Skeletal muscle tissue (tissue), 4 donors: ENCODE measurements around the gene ABCA5. TPM values are rescaled to one million over a fixed set of nuclear protein-coding genes. Genes with fewer than 3 reads are reported as not detected.

Source experiments
- H3K27ac ChIP-seq: one replicate; pipeline ENCODE4 v1.7.0; 2013; ENCODE audit warnings: mild to moderate bottlenecking, low read depth, low read length, inconsistent platforms
- H3K27me3 ChIP-seq, 3 donors: one replicate each; pipeline ENCODE4 v1.7.0; 2013; ENCODE audit warnings: low read length in 3 of 3; ENCODE audit not compliant: control insufficient read depth in 3 of 3, insufficient read depth in 3 of 3
- H3K36me3 ChIP-seq, 3 donors: one replicate each; pipeline ENCODE4 v1.7.0; 2013; ENCODE audit warnings: low read length in 3 of 3; ENCODE audit not compliant: control insufficient read depth in 3 of 3, insufficient read depth in 3 of 3
- H3K4me1 ChIP-seq, 3 donors: one replicate each; pipeline ENCODE4 v1.7.0; 2013; ENCODE audit warnings: low read length in 3 of 3, mild to moderate bottlenecking in 3 of 3; ENCODE audit not compliant: control insufficient read depth in 3 of 3, insufficient read depth in 3 of 3
- H3K4me3 ChIP-seq, 3 donors: one replicate each; pipeline ENCODE4 v1.7.0; 2013; ENCODE audit warnings: low read length in 3 of 3
- H3K9ac ChIP-seq, 3 donors: one replicate each; pipeline ENCODE4 v1.7.0; 2013; ENCODE audit warnings: low read length in 3 of 3, mild to moderate bottlenecking in 3 of 3, moderate library complexity in 2 of 3, low read depth in 1 of 3
- H3K9me3 ChIP-seq, 3 donors: one replicate each; pipeline ENCODE4 v1.7.0; 2013; ENCODE audit warnings: low read length in 3 of 3; ENCODE audit not compliant: control insufficient read depth in 3 of 3
- total RNA-seq: library from RNA; depleted of rRNA; stranded (reverse); fragments of >200 nt; gene quantifications from one replicate; pipeline ENCODE4 v1.2.3, GENCODE V29; 2014
- donor health status: Osteomylitis.

ABCA5 gene
- total RNA-seq, 1 donor from 2014 or later = 18.8 TPM

DNA sequence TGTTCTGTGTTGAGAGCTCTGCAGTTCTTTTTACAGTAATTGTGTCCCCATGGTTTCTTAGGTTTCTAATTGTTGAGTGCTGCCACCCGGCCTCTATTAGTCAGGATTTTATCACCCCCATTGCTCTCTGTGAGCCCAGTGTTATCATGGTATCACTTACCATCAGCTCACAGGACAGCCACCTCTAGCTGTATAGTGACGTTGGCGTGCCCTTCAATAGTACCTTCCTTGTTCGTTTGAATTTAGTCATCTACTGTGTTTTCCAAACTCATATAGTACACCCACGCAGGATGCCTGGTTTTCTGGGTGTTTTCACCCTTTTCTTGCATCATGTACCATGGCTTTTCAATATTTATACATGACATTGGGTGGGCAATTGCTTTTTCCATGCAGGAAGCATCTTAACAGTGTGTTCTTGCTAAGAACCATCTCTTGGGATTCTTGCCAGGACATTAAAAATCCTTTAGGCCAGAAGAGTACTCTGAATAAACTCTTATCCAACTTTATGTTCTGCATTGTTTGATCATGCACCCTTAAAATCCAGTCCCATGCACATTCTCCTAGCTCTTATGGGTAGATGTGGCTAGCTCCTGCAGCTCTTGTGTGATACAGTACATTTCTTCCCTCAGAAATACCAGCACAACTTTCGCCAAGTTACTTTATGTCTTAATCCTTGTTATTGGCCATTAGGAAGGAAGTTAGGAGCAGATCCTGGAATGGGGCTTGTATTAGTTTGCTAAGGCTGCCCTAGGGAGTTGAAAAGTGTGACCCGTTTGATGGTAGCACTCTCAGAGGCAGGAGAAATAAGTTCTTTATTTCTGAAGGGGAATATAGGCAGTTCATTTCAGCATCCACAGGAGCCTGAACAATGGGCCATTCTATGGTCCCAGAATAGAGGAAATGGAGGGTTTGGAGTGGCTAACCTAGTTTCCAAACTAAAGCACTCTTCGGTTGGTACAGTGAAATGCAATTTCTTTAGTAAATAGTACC, 87.0 kb downstream of the ABCA5 start:
- Histone ChIP-seq H3K4me1 (peaks cover 0 to 2% (median 0%) of the 10 kb centered on the region in 3 donors), H3K27ac (no peak overlapping the region), H3K36me3 (peaks cover 8 to 25% (median 10%) of the 10 kb centered on the region in 3 donors), H3K9me3 (no peaks in the 10 kb centered on the region), H3K27me3 (no peaks in the 10 kb centered on the region), H3K9ac (no peak overlapping the region), H3K4me3 (no peak overlapping the region)

DNA sequence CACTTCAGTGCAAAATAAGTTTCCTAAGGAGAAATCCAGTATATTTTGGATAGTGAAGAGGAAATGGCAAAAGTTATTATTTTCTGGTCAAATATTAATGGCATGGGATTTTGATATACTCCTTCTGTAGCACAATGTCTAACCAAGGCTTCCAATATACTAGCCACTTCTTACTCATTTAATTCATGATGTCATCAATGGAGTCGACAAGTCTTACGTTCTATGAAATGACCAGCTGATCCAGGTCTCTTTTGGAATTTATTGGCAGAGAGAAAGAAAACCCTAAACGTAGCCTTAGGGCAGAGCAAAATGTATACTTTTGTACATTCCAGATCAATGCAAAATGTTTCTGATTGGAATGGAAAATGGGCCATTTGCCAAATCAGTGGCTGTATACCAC, 90.0 kb downstream of the ABCA5 start:
- Histone ChIP-seq H3K27ac (no peak overlapping the region), H3K9me3 (peaks cover 0 to 3% (median 0%) of the 10 kb centered on the region in 3 donors), H3K4me1 (peaks cover 0 to 2% (median 0%) of the 10 kb centered on the region in 3 donors), H3K36me3 (peaks cover 0 to 18% (median 6%) of the 10 kb centered on the region in 3 donors), H3K27me3 (no peaks in the 10 kb centered on the region), H3K4me3 (no peak overlapping the region), H3K9ac (no peak overlapping the region)

GRCh38 chr17:69236464-69236863, 90.5 kb downstream of the ABCA5 start:
- Histone ChIP-seq H3K27ac (no peak overlapping the region), H3K27me3 (no peaks in the 10 kb centered on the region), H3K4me1 (peaks cover 0 to 2% (median 0%) of the 10 kb centered on the region in 3 donors), H3K9me3 (peaks cover 0 to 3% (median 0%) of the 10 kb centered on the region in 3 donors), H3K9ac (no peak overlapping the region), H3K36me3 (peaks cover 0 to 17% (median 5%) of the 10 kb centered on the region in 3 donors), H3K4me3 (no peak overlapping the region)

- H3K9me3 ChIP-seq = peaks cover 0 to 3% (median 0%) of the 10 kb centered on the region in 3 donors
- H3K27me3 ChIP-seq = no peaks in the 10 kb centered on the region
- H3K4me1 ChIP-seq = peaks cover 0 to 2% (median 0%) of the 10 kb centered on the region in 3 donors
- H3K9ac ChIP-seq = no peak overlapping the region
- peaks cover 0 to 11% (median 0%) of the 10 kb centered on the region in 3 donors for H3K36me3 ChIP-seq
- no peak overlapping the region for H3K4me3 ChIP-seq
- no peak overlapping the region for H3K27ac ChIP-seq
These were observed 91.4 kb downstream of the ABCA5 start for GRCh38 chr17:69235338-69236058.

DNA sequence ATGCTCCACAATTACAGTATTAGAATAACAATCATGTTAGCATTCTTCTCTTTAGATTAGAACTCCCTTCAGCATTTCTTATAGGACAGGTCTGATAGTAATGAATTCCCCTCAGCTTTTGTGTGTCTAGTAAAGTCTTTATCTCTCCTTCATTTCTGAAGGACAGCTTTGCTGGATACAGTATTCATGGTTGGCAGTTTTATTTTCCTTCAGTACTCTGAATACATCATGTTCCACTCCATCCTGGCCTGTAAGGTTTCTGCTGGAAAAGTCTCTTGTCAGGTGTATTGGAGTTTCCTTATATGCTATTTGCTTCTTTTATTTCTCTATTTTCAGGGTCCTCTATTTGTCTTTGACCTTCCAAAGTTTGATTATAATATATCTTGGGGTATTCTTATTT, 94.3 kb downstream of the ABCA5 start:
- H3K4me1 ChIP-seq = peaks cover 0 to 2% (median 0%) of the 10 kb centered on the region in 3 donors
- H3K9me3 ChIP-seq = peaks cover 0 to 3% (median 0%) of the 10 kb centered on the region in 3 donors
- no peaks in the 10 kb centered on the region for H3K36me3 ChIP-seq
- no peak overlapping the region for H3K27ac ChIP-seq
- H3K4me3 ChIP-seq = no peak overlapping the region
- H3K27me3 ChIP-seq = no peaks in the 10 kb centered on the region
- no peak overlapping the region for H3K9ac ChIP-seq

DNA sequence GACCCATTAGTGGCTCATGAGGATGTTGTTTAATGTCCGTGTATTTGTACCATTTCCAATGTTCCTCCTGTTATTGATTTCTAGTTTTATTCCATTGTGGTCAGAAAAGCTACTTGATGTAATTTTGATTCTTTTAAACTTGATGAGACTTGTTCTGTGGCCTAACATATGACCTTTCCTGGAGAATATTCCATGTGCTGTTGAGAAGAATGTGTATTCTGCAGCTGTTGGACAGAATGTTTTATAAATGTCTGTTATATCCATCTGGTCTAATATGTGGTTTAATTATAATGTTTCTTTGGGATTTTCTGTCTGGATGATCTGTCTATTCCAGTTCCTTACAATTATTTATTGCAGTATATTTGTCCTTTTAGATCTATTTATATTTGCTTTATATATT, 95.4 kb downstream of the ABCA5 start:
- H3K36me3 ChIP-seq = no peaks in the 10 kb centered on the region
- H3K9ac ChIP-seq = no peak overlapping the region
- no peaks in the 10 kb centered on the region for H3K27me3 ChIP-seq
- no peak overlapping the region for H3K27ac ChIP-seq
- no peak overlapping the region for H3K4me3 ChIP-seq
- H3K9me3 ChIP-seq = peaks cover 0 to 3% (median 0%) of the 10 kb centered on the region in 3 donors
- peaks cover 0 to 2% (median 0%) of the 10 kb centered on the region in 3 donors for H3K4me1 ChIP-seq

- Histone ChIP-seq H3K4me3 (no peak overlapping the region), H3K9me3 (peaks cover 0 to 3% (median 0%) of the 10 kb centered on the region in 3 donors), H3K9ac (no peak overlapping the region), H3K27ac (no peak overlapping the region), H3K27me3 (no peaks in the 10 kb centered on the region), H3K36me3 (no peaks in the 10 kb centered on the region), H3K4me1 (peaks cover 0 to 2% (median 0%) of the 10 kb centered on the region in 3 donors)
These were observed 96.0 kb downstream of the ABCA5 start for GRCh38 chr17:69230939-69231338.

DNA sequence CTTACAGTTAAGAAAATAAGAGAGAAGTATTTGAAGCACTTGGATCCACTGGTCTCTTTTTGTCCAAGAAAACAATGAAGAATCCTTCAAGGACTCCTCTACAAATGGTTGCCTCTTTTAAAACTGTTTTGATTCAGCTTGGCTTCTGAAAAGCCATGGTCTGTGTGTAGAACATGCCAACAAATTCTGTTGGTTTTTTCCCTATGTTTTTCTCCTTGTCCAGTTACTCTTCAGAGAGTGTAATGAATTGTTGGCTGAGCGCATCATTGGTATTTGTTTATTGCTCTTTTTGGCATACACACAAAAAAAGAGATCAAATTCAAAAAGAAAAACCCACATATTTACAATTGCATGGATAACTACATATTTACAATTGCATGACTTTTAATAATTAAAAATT, 98.4 kb downstream of the ABCA5 start, which contains the start of gene ABCA10:
Gene ABCA10 (minus strand): TSS at position 249 of the 400 bp plus-strand sequence. CDS start 3,466 bp downstream, outside the sequence.
- no peaks in the 10 kb centered on the region for H3K4me1 ChIP-seq
- H3K27me3 ChIP-seq = no peaks in the 10 kb centered on the region
- peaks cover 0 to 3% (median 0%) of the 10 kb centered on the region in 3 donors for H3K9me3 ChIP-seq
- H3K36me3 ChIP-seq = peaks cover 0 to 2% (median 0%) of the 10 kb centered on the region in 3 donors
- H3K4me3 ChIP-seq = peak within 1 kb of the TSS in 1 of 3 donors; percentile 59
- no peak within 1 kb of the TSS for H3K27ac ChIP-seq
- H3K9ac ChIP-seq = no peak within 1 kb of the TSS

GRCh38 chr17:69228018-69228417, 98.9 kb downstream of the ABCA5 start:
- peaks cover 0 to 2% (median 0%) of the 10 kb centered on the region in 3 donors for H3K36me3 ChIP-seq
- H3K27ac ChIP-seq = no peak overlapping the region
- H3K9ac ChIP-seq = no peak overlapping the region
- H3K4me1 ChIP-seq = no peaks in the 10 kb centered on the region
- peak overlapping the region in 1 of 3 donors; percentile 59 for H3K4me3 ChIP-seq
- peaks cover 0 to 3% (median 0%) of the 10 kb centered on the region in 3 donors for H3K9me3 ChIP-seq
- no peaks in the 10 kb centered on the region for H3K27me3 ChIP-seq
